Esophagus squamous epithelium (tissue), 5 donors: ENCODE measurements around the gene KLHL29. TPM values are rescaled to one million over a fixed set of nuclear protein-coding genes. Genes with fewer than 3 reads are reported as not detected.

Experiments
- DNase-seq: peaks from one replicate; lab custom pipeline; 2025; lab: John Stamatoyannopoulos, UW
- H3K27ac ChIP-seq, 4 donors: fragments of 200-600 bp; sonication (generic); one replicate each; pipeline ENCODE4 v1.5.1; 2016 to 2019; ENCODE audit warnings: mild to moderate bottlenecking in 1 of 4
- H3K27me3 ChIP-seq, 4 donors: fragments of 200-600 bp; sonication (generic); 1 replicate in 3 of 4; 2 replicates in 1 of 4; pipeline versions ENCODE4 v1.5.1 to v1.6.0; 2017 to 2021; ENCODE audit warnings: antibody characterized with exemption in 1 of 4
- H3K36me3 ChIP-seq, 3 donors: fragments of 200-600 bp; sonication (generic); one replicate each; pipeline ENCODE4 v1.5.1; 2016 to 2019
- H3K4me1 ChIP-seq, 3 donors: fragments of 200-600 bp; sonication (generic); one replicate each; pipeline ENCODE4 v1.5.1; 2017 to 2019
- H3K4me3 ChIP-seq, 4 donors: fragments of 200-600 bp; sonication (generic); 1 replicate in 3 of 4; 2 replicates in 1 of 4; pipeline ENCODE4 v1.5.1; 2016 to 2019; ENCODE audit warnings: mild to moderate bottlenecking in 2 of 4, moderate library complexity in 1 of 4
- H3K9me3 ChIP-seq, 3 donors: fragments of 200-600 bp; sonication (generic); one replicate each; pipeline ENCODE4 v1.5.1; 2016 to 2019
- POLR2A ChIP-seq, 4 donors: fragments of 450-650 bp; IDR thresholded peaks; one replicate each; pipeline ENCODE4 v1.6.1; 2017; ENCODE audit warnings: antibody characterized with exemption in 4 of 4, mild to moderate bottlenecking in 4 of 4, moderate library complexity in 3 of 4
- WGBS, 2 donors: methylation state at CpG; one replicate each; pipeline ENCODE4 v1.1.5; 2018; 5-methylcytosine and 5-hydroxymethylcytosine counted together
- intact Hi-C: fragments of 100-400 bp; cut with DNase I; formaldehyde crosslinking; loops from one replicate; pipeline ENCODE4 v1.15.0; 2022
- total RNA-seq, 4 donors: library from RNA; depleted of rRNA; stranded (reverse); fragments of >200 nt; gene quantifications; one replicate each; pipeline ENCODE4 v1.1.0, GENCODE V29; 2016
- TF ChIP-seq, protein P1 (sequence below), 6 experiments: fragments of 450-650 bp in 4 of 6; fragments of 200-600 bp in 2 of 6; sonication (generic) in 2 of 6; IDR thresholded peaks; one replicate each; pipeline ENCODE4 v1.5.1; 2016 to 2019; ENCODE audit warnings: antibody characterized with exemption in 6 of 6, mild to moderate bottlenecking in 4 of 6, moderate library complexity in 4 of 6
- donor health status: DM: yes; HTN: yes; CAD: no.

Gene KLHL29
- total RNA-seq, 4 donors from 2014 or later = 3.4 to 11.8 (median 5.9) TPM

DNA sequence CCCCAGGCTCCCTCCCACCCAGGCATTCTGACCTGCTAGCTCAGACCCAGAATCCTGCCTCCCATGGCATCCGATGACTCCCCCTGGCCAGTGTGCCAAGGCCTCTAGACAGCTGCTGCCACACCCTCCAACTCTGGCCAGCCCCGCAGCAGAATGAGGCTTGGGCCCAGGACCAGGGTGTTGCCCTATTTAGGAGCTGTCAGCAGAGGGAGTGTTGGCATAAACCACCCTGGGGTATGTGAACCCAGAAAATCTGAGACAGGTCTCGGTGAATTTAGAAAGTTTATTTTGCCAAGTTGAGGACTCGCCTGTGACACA, 134.3 kb downstream of the KLHL29 start:
- DNase-seq = no peak
- H3K27me3 ChIP-seq = no peaks in the 10 kb centered on the region
- no peak overlapping the region for H3K4me3 ChIP-seq
- H3K9me3 ChIP-seq = no peaks in the 10 kb centered on the region
- peak overlapping the region in 2 of 4 donors; percentile 25 to 39 for H3K27ac ChIP-seq
- no peaks in the 10 kb centered on the region for H3K36me3 ChIP-seq
- intact Hi-C loops = no loop called here
- WGBS, 2 donors = 57% methylated on average over 2 of the region's 4 CpGs; no CpG with 5 or more reads in 1 of the 2 donors
- peaks cover 0 to 45% (median 32%) of the 10 kb centered on the region in 3 donors for H3K4me1 ChIP-seq
- no peak for TF ChIP-seq POLR2A (IDR thresholded peaks at IDR 0.05)
- TF ChIP-seq, protein P1, sequence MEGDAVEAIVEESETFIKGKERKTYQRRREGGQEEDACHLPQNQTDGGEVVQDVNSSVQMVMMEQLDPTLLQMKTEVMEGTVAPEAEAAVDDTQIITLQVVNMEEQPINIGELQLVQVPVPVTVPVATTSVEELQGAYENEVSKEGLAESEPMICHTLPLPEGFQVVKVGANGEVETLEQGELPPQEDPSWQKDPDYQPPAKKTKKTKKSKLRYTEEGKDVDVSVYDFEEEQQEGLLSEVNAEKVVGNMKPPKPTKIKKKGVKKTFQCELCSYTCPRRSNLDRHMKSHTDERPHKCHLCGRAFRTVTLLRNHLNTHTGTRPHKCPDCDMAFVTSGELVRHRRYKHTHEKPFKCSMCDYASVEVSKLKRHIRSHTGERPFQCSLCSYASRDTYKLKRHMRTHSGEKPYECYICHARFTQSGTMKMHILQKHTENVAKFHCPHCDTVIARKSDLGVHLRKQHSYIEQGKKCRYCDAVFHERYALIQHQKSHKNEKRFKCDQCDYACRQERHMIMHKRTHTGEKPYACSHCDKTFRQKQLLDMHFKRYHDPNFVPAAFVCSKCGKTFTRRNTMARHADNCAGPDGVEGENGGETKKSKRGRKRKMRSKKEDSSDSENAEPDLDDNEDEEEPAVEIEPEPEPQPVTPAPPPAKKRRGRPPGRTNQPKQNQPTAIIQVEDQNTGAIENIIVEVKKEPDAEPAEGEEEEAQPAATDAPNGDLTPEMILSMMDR (IDR thresholded peaks at IDR 0.05) = peak in 3 of 6 experiments; percentile 7 to 18 (median 14)

DNA sequence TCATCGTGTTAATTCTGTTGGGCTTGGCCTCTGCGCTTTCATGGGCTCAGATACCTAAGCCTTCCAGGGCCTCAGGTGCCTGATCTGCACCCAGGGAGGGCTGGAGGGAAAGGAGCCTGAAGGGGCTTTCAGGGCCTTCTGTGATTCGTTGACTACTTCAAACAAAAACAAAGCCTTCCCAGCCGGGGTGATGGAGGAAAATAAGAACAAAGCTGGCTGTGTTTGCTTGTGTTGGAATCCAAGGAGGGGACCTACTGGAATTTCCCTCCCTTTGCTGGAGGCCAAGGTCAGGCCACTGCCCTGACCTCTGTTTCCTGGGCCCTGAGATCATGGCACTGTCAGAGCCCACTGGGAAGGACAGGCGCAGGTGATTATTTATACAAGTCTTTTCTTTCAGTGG, 135.3 kb downstream of the KLHL29 start:
- Histone ChIP-seq H3K4me1 (peaks cover 0 to 53% (median 40%) of the 10 kb centered on the region in 3 donors), H3K36me3 (no peaks in the 10 kb centered on the region), H3K27me3 (no peaks in the 10 kb centered on the region), H3K9me3 (no peaks in the 10 kb centered on the region), H3K4me3 (no peak overlapping the region), H3K27ac (peak overlapping the region in 1 of 4 donors; percentile 34)
- no peak for DNase-seq
- TF ChIP-seq, protein P1 (IDR thresholded peaks at IDR 0.05) = no peak
- TF ChIP-seq POLR2A (IDR thresholded peaks at IDR 0.05) = no peak
- intact Hi-C loops = no loop called here
- 49 to 58% methylated on average over 3 to 5 of the region's 5 CpGs for WGBS, 2 donors

DNA sequence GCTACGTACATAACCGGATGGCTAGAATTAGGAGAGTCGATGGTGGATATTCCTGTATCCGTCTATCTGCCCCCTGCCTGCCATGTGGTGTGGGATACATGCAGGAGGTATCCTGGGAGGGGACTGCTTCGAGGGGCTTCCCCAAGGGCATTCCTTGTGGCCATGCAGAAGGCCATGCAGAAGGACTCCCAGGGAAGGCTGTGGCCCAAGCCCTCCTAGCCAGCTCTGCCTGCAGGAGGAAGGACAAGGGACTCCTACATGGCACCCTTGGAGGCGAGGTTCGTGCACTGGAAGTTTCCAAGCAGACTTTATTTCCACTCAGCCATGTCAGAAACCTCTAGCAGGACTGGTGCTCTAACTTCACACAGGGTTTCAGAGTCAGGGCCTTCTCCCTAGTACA, 136.1 kb downstream of the KLHL29 start:
- WGBS, 2 donors = 89 to 91% methylated on average over 3 to 5 of the region's 7 CpGs
- no peak overlapping the region for H3K27ac ChIP-seq
- H3K4me3 ChIP-seq = no peak overlapping the region
- intact Hi-C loops = no loop called here
- H3K9me3 ChIP-seq = no peaks in the 10 kb centered on the region
- peaks cover 0 to 61% (median 40%) of the 10 kb centered on the region in 3 donors for H3K4me1 ChIP-seq
- no peaks in the 10 kb centered on the region for H3K27me3 ChIP-seq
- H3K36me3 ChIP-seq = no peaks in the 10 kb centered on the region
- no peak for DNase-seq
- TF ChIP-seq, protein P1 (IDR thresholded peaks at IDR 0.05) = no peak
- TF ChIP-seq POLR2A (IDR thresholded peaks at IDR 0.05) = no peak

DNA sequence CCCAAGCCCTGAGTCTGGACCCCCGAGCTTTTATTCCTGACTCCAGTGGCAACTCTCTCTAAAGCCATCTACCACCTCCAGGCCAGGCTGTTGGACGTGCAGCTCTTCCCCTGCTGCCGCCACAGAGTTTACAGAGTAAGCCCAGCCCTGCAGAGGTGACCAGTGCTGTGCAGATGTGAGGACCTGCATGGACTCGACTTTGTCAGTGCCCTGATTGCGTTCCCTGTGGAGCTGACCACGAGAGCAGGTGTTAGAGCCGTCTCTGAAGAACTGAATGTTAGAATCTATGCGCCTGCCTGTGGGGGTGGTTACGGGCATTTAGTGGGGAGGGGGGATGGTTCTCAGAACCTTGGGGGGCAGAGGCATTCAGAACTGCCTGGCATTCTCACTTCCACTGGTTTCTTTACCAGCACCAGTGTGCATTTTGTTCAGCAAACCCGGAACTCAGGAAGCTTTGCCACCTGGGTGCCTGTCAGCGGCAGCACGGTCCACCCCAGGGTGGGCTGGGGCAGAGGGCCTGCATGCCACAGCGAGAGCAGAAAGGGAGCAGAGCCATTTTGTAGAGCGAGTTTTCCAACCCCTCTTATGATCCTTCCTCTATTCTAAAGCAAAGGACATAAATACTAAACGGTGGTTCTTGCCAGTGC, 137.9 kb downstream of the KLHL29 start:
- no peak overlapping the region for H3K4me3 ChIP-seq
- TF ChIP-seq POLR2A (IDR thresholded peaks at IDR 0.05) = no peak
- TF ChIP-seq, protein P1 (IDR thresholded peaks at IDR 0.05) = no peak
- no peaks in the 10 kb centered on the region for H3K27me3 ChIP-seq
- no peaks in the 10 kb centered on the region for H3K9me3 ChIP-seq
- H3K27ac ChIP-seq = peak overlapping the region in 3 of 4 donors; percentile 71 to 85 (median 72)
- WGBS, 2 donors = 63 to 74% methylated on average over 6 to 8 of the region's 15 CpGs
- H3K36me3 ChIP-seq = no peaks in the 10 kb centered on the region
- peaks cover 0 to 64% (median 40%) of the 10 kb centered on the region in 3 donors for H3K4me1 ChIP-seq
- intact Hi-C loops = no loop called here
- no peak for DNase-seq

DNA sequence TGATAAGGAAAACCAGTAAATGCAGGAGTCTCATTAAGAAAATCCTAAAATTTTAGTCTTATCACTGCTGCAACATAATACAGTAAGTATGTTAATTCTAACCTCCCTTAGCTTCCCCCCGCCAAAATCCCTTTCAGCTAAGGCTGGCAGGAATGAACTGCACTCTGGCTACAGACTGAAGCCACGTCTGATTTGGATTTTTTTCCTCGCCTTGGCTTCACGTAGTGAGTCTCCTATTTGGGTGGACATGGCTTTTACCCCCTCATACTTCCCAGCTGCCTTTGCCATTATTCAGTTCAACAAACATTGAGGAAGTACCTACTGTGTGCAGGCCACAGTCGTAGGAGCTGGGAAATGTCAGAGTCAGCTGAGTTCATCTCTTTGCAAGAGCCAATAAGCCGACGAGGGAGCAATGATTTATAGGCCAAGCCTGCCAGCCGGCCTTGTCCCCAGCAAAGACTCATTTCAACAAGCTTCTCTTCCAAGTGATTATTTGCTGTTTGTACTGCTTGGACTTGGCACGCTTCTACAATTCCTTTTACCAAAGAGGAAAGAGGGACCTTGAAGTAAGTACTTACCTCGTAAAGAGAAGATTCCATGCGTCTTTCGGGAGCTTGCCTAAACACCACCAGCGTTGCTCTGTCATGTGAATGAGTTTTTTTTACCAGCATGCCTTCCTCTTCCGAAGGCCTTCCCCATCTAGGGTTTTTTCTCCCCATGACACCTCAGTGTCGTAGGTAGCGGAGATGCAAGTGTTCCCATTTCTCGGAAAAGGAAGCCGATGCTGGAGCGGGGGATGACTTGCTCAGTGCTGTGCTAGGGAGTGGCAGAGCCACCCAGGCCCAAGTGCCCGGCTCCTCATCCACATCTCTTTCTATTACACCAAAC, 138.6 kb downstream of the KLHL29 start:
- DNase-seq = no peak
- H3K27ac ChIP-seq = peak overlapping the region; percentile 70 to 85 (median 72)
- 21 to 52% methylated on average over 17 to 19 of the region's 20 CpGs for WGBS, 2 donors
- no peaks in the 10 kb centered on the region for H3K27me3 ChIP-seq
- H3K4me1 ChIP-seq = peaks cover 0 to 61% (median 38%) of the 10 kb centered on the region in 3 donors
- TF ChIP-seq POLR2A (IDR thresholded peaks at IDR 0.05) = no peak
- TF ChIP-seq, protein P1 (IDR thresholded peaks at IDR 0.05) = no peak
- H3K9me3 ChIP-seq = no peaks in the 10 kb centered on the region
- H3K4me3 ChIP-seq = no peak overlapping the region
- intact Hi-C loops = no loop called here
- H3K36me3 ChIP-seq = no peaks in the 10 kb centered on the region
